ENCODE data around the gene KCNG2.
"Not testable (repeated sequence)": the region's sequence is repeated elsewhere in the genome, so short reads cannot be mapped to it uniquely, and the experiment has no call there.

The KCNG2 gene

GRCh38 chr18:79872527-79873444 is 75.0 kb downstream of the KCNG2 start:
- DNase-seq: peak; percentile 21

- DNase-seq: peak; percentile 42
Measured at GRCh38 chr18:79873449-79874110, 75.8 kb downstream of the KCNG2 start.

GRCh38 chr18:79874553-79875530 is 77.1 kb downstream of the KCNG2 start:
- peak; percentile 17 for DNase-seq

GRCh38 chr18:79875531-79875919 is 77.8 kb downstream of the KCNG2 start:
- DNase-seq: peak; percentile 49

- peak; percentile 42 for DNase-seq
Measured at GRCh38 chr18:79875931-79876461, 78.3 kb downstream of the KCNG2 start.

- no peak for DNase-seq
Measured at GRCh38 chr18:79876497-79876896, 78.8 kb downstream of the KCNG2 start.

GRCh38 chr18:79877163-79878091 is 79.7 kb downstream of the KCNG2 start:
- peak; percentile 28 for DNase-seq

GRCh38 chr18:79878246-79878645 is 80.5 kb downstream of the KCNG2 start:
- DNase-seq: not testable (repeated sequence)

- DNase-seq: peak; percentile 37
Measured at GRCh38 chr18:79878741-79879378, 81.1 kb downstream of the KCNG2 start.

- DNase-seq: no peak
Measured at GRCh38 chr18:79879566-79879965, 81.8 kb downstream of the KCNG2 start.

- no peak for DNase-seq
Measured at GRCh38 chr18:79881695-79882094, 84.0 kb downstream of the KCNG2 start.

GRCh38 chr18:79882522-79883241 is 84.9 kb downstream of the KCNG2 start:
- peak; percentile 30 for DNase-seq

GRCh38 chr18:79883461-79884293 is 85.9 kb downstream of the KCNG2 start:
- DNase-seq: peak; percentile 40

GRCh38 chr18:79884294-79884962 is 86.7 kb downstream of the KCNG2 start:
- DNase-seq: peak; percentile 49

- DNase-seq: peak; percentile 49
Measured at GRCh38 chr18:79884963-79885728, 87.4 kb downstream of the KCNG2 start.

- peak; percentile 49 for DNase-seq
Measured at GRCh38 chr18:79887181-79888000, 89.7 kb downstream of the KCNG2 start.

GRCh38 chr18:79888016-79888415 is 90.3 kb downstream of the KCNG2 start:
- peak; percentile 41 for DNase-seq
